Breast epithelium (tissue), 4 donors: ENCODE data around the gene STIMATE. TPM values are rescaled to one million over a fixed set of nuclear protein-coding genes. Genes with fewer than 3 reads are reported as not detected.

ENCODE experiments used
- DNase-seq, 2 donors: peaks; one replicate each; pipeline ENCODE4 v3.0.0-alpha.2; 2019; ENCODE audit warnings: low spot score in 2 of 2
- H3K27ac ChIP-seq, 2 donors: fragments of 200-600 bp; sonication (generic) in 1 of 2; one replicate each; pipeline ENCODE4 v1.5.1; 2016 to 2019; ENCODE audit warnings: mild to moderate bottlenecking in 1 of 2
- H3K27me3 ChIP-seq, 2 donors: fragments of 200-600 bp; sonication (generic) in 1 of 2; one replicate each; pipeline versions ENCODE4 v1.5.1 to v1.6.0; 2017 to 2019; ENCODE audit warnings: control low read depth in 1 of 2, mild to moderate bottlenecking in 1 of 2
- H3K36me3 ChIP-seq: fragments of 200-600 bp; one replicate; pipeline ENCODE4 v1.5.1; 2019
- H3K4me1 ChIP-seq, 2 donors: fragments of 200-600 bp; sonication (generic); one replicate each; pipeline ENCODE4 v1.5.1; 2016 to 2019; ENCODE audit warnings: control low read depth in 1 of 2
- H3K4me3 ChIP-seq, 3 donors: fragments of 200-600 bp; sonication (generic); 1 replicate in 2 of 3; 2 replicates in 1 of 3; pipeline ENCODE4 v1.5.1; 2016 to 2019; ENCODE audit warnings: mild to moderate bottlenecking in 3 of 3, moderate library complexity in 2 of 3
- H3K9me3 ChIP-seq, 2 donors: fragments of 200-600 bp; sonication (generic) in 1 of 2; one replicate each; pipeline ENCODE4 v1.5.1; 2016 to 2019; ENCODE audit warnings: control low read depth in 1 of 2
- CTCF ChIP-seq, 3 donors: fragments of 450-650 bp; IDR thresholded peaks; one replicate each; pipeline ENCODE4 v1.5.1; 2016 to 2017; ENCODE audit warnings: antibody characterized with exemption in 3 of 3, mild to moderate bottlenecking in 3 of 3, moderate library complexity in 3 of 3
- POLR2A ChIP-seq: fragments of 450-650 bp; IDR thresholded peaks from one replicate; pipeline ENCODE4 v1.6.1; 2016; ENCODE audit warnings: antibody characterized with exemption, mild to moderate bottlenecking, moderate library complexity
- POLR2AphosphoS5 ChIP-seq, 3 donors: sonication (generic); formaldehyde crosslinking; IDR thresholded peaks; one replicate each; pipeline ENCODE4 v1.6.1; 2017; ENCODE audit warnings: antibody characterized with exemption in 3 of 3
- intact Hi-C: fragments of 100-400 bp; cut with DNase I; formaldehyde crosslinking; loops from one replicate; pipeline ENCODE4 v1.15.1; 2023; ENCODE audit warnings: low total_unique reads
- total RNA-seq, 3 donors: library from RNA; depleted of rRNA; stranded (reverse); fragments of >200 nt; gene quantifications; one replicate each; pipeline ENCODE4 v1.1.0, GENCODE V29; 2016

STIMATE gene
- total RNA-seq, 3 donors from 2014 or later: 14.0 to 18.7 (median 14.7) TPM

GRCh38 chr3:52801839-52802238 lies 95.5 kb downstream of the STIMATE start:
- Histone ChIP-seq H3K9me3 (no peaks in the 10 kb centered on the region), H3K36me3 (no peaks in the 10 kb centered on the region), H3K4me3 (no peak overlapping the region), H3K27ac (no peak overlapping the region), H3K4me1 (no peaks in the 10 kb centered on the region), H3K27me3 (no peaks in the 10 kb centered on the region)
- DNase-seq: no peak
- no peak for TF ChIP-seq POLR2A
- no peak for TF ChIP-seq CTCF (IDR thresholded peaks at IDR 0.05)
- no peak for TF ChIP-seq POLR2AphosphoS5 (IDR thresholded peaks at IDR 0.05)
- intact Hi-C loops: loop anchor here (1.0 kb wide), 1 partner anchor 44 kb away; no protein-coding TSS in a partner anchor

DNA sequence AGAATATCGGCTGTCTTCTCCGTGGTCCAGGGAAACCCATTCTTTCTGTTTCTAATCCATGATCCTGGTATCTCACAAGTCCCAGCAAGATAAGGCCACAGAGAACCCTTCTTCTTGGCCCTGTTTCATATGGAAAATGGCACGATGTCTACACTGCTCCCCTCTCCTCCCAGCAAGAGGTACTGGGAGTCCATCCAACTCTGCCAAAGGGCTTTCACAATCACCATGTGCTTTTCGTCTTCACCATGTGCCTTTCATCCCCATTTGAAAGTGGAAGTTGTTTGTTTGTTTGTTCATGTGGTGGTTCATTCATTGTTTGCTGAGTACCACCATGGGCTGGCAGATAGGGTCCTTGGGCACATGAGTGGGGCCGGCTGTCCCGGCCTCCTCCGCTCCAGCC lies 97.3 kb downstream of the STIMATE start:
- Histone ChIP-seq H3K27me3 (no peaks in the 10 kb centered on the region), H3K27ac (no peak overlapping the region), H3K4me3 (no peak overlapping the region), H3K4me1 (no peaks in the 10 kb centered on the region), H3K9me3 (no peaks in the 10 kb centered on the region), H3K36me3 (no peaks in the 10 kb centered on the region)
- DNase-seq: no peak
- intact Hi-C loops: no loop called here
- no peak for TF ChIP-seq CTCF (IDR thresholded peaks at IDR 0.05)
- no peak for TF ChIP-seq POLR2AphosphoS5 (IDR thresholded peaks at IDR 0.05)
- TF ChIP-seq POLR2A: no peak

DNA sequence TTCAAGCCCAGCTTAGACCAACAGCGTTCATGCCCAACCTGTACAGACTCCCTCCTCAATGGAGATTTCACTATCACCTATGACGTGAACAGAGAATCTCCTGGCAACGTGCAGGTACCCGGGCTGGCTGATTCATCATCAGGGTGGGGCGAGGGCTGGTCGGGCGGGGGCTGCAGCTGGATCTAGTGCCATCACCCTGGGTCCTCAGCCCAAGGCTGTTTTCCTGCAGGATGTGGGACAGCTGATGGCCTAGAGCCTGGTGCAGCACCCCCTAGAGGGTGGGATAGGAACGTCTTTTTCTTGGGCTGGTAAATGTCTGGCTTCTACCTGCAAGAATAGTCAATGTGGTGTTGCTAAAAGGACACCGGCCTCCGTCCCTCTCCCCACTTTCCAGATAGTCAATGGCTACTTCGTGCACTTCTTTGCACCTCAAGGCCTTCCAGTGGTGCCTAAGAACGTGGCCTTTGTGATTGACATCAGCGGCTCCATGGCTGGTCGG lies 98.3 kb downstream of the STIMATE start:
- no peak overlapping the region for H3K27ac ChIP-seq
- H3K36me3 ChIP-seq: no peaks in the 10 kb centered on the region
- no peak for DNase-seq
- intact Hi-C loops: no loop called here
- H3K27me3 ChIP-seq: no peaks in the 10 kb centered on the region
- TF ChIP-seq POLR2AphosphoS5 (IDR thresholded peaks at IDR 0.05): no peak
- no peak for TF ChIP-seq CTCF (IDR thresholded peaks at IDR 0.05)
- TF ChIP-seq POLR2A: no peak
- H3K9me3 ChIP-seq: no peaks in the 10 kb centered on the region
- H3K4me3 ChIP-seq: no peak overlapping the region
- H3K4me1 ChIP-seq: no peaks in the 10 kb centered on the region

DNA sequence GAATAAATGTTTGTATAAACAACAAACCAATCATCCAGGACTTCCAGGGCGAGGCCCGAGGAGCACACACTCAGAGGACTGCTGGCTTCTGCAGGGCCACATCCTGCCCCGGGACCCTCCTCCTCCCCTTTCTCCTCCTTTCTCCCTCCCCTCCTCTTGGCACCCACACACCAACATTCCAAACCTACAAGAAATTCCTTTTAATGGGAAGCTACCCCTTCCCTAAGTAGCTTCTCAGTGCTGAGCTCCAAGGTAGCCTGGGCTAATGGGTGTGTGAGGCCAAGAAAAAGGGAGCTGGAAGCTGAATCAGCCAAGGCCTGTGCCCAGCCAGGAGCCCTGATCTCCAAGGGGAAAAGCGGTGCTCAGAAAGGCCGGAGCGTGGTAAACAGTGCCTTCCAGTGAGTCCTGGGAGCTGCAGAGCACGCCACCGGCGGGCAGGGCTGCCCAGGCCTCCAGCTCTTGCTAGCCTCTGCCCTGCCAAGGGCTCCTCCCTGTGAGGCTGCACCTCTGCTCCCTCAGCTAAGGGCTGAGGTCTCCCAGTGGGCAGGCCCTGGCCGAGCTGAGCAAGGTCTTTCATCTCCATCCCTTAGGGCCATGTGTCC lies 98.9 kb downstream of the STIMATE start:
- no peak for DNase-seq
- no peak for TF ChIP-seq CTCF (IDR thresholded peaks at IDR 0.05)
- no peak for TF ChIP-seq POLR2AphosphoS5 (IDR thresholded peaks at IDR 0.05)
- no peak for TF ChIP-seq POLR2A
- Histone ChIP-seq H3K27me3 (no peaks in the 10 kb centered on the region), H3K36me3 (no peaks in the 10 kb centered on the region), H3K27ac (no peak overlapping the region), H3K9me3 (no peaks in the 10 kb centered on the region), H3K4me3 (no peak overlapping the region), H3K4me1 (no peaks in the 10 kb centered on the region)
- intact Hi-C loops: no loop called here

DNA sequence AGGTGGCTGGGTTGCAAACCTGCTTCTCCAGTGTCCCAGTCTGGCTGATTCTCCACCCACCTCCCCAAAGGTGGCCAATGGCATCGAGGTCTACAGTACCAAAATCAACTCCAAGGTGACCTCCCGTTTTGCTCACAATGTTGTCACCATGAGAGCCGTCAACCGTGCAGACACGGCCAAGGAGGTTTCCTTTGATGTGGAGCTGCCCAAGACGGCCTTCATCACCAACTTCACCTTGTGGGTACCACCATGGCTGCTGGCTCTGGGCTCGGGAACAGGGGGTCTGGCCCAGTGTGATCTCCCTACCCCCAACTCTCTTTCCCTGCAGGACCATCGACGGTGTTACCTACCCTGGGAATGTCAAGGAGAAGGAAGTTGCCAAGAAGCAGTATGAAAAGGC lies 100.9 kb downstream of the STIMATE start:
- intact Hi-C loops: no loop called here
- no peak overlapping the region for H3K4me3 ChIP-seq
- no peak overlapping the region for H3K27ac ChIP-seq
- H3K4me1 ChIP-seq: no peaks in the 10 kb centered on the region
- TF ChIP-seq POLR2A (no peak), CTCF (IDR thresholded peaks at IDR 0.05) (no peak), POLR2AphosphoS5 (IDR thresholded peaks at IDR 0.05) (no peak)
- no peaks in the 10 kb centered on the region for H3K36me3 ChIP-seq
- no peaks in the 10 kb centered on the region for H3K27me3 ChIP-seq
- no peak for DNase-seq
- H3K9me3 ChIP-seq: no peaks in the 10 kb centered on the region
